Mesendoderm (in vitro differentiated cells): Measurements from ENCODE around the gene LRP1.
A peak's percentile ranks its signal among the peaks of the same experiment; 100 is the strongest.

Experiments
- DNase-seq: peaks from one replicate; pipeline ENCODE4 v3.0.0; 2013
- H2AK5ac ChIP-seq: 2 replicates; pipeline ENCODE4 v1.6.1; 2013; ENCODE audit warnings: low read length, inconsistent platforms
- H2BK120ac ChIP-seq: 2 replicates; pipeline ENCODE4 v1.6.1; 2013; ENCODE audit warnings: low read depth, mild to moderate bottlenecking, low read length, moderate library complexity, mixed read lengths
- H2BK15ac ChIP-seq: replicated peaks from 2 replicates; pipeline ENCODE4 v1.6.1; 2013; ENCODE audit warnings: low read depth, mild to moderate bottlenecking, moderate library complexity
- H2BK5ac ChIP-seq: 2 replicates; pipeline ENCODE4 v1.6.1; 2013; ENCODE audit warnings: low read length, inconsistent platforms
- H3K18ac ChIP-seq: 2 replicates; pipeline ENCODE4 v1.6.1; 2013; ENCODE audit warnings: mild to moderate bottlenecking, low read length, mixed read lengths
- H3K23ac ChIP-seq: one replicate; pipeline ENCODE4 v1.6.1; 2013; ENCODE audit warnings: low read length
- H3K27ac ChIP-seq: 2 replicates; pipeline ENCODE4 v1.5.1; 2013; ENCODE audit warnings: low read depth, mild to moderate bottlenecking, inconsistent platforms, low read length, moderate library complexity
- H3K27me3 ChIP-seq: 2 replicates; pipeline ENCODE4 v1.6.1; 2013; ENCODE audit warnings: low read length, control low read depth, mild to moderate bottlenecking, inconsistent platforms; ENCODE audit not compliant: insufficient read depth, poor library complexity
- H3K36me3 ChIP-seq: 2 replicates; pipeline ENCODE4 v1.6.1; 2013; ENCODE audit warnings: low read length, inconsistent platforms; ENCODE audit not compliant: control insufficient read depth, insufficient read depth
- H3K4ac ChIP-seq: one replicate; pipeline ENCODE4 v1.6.1; 2013; ENCODE audit warnings: low read depth, mild to moderate bottlenecking, low read length, moderate library complexity
- H3K4me1 ChIP-seq: 2 replicates; pipeline ENCODE4 v1.6.1; 2013; ENCODE audit warnings: low read depth, low read length, inconsistent platforms; ENCODE audit not compliant: control insufficient read depth
- H3K4me2 ChIP-seq: 2 replicates; pipeline ENCODE4 v1.6.1; 2013; ENCODE audit warnings: low read length
- H3K4me3 ChIP-seq: 2 replicates; pipeline ENCODE4 v1.5.1; 2013; ENCODE audit warnings: mild to moderate bottlenecking, low read length
- H3K56ac ChIP-seq: one replicate; pipeline ENCODE4 v1.6.1; 2013; ENCODE audit warnings: low read length
- H3K79me1 ChIP-seq: 2 replicates; pipeline ENCODE4 v1.6.1; 2013; ENCODE audit warnings: low read length, inconsistent platforms
- H3K79me2 ChIP-seq: 2 replicates; pipeline ENCODE4 v1.6.1; 2013; ENCODE audit warnings: mild to moderate bottlenecking, low read length; ENCODE audit not compliant: control insufficient read depth, insufficient read depth
- H3K9ac ChIP-seq: 2 replicates; pipeline ENCODE4 v1.6.1; 2013; ENCODE audit warnings: low read length, inconsistent platforms
- H4K5ac ChIP-seq: one replicate; pipeline ENCODE4 v1.6.1; 2013; ENCODE audit warnings: low read length
- H4K8ac ChIP-seq: one replicate; pipeline ENCODE4 v1.6.1; 2013; ENCODE audit warnings: low read depth, mild to moderate bottlenecking, control low read depth, low read length, moderate library complexity
- WGBS: extraction: QIAGEN DNeasy Blood & Tissue Kit; methylation state at CpG from one replicate; pipeline ENCODE4 v1.1.7; 2013; ENCODE audit warnings: low lambda C conversion rate, missing lambda C conversion rate; ENCODE audit not compliant: insufficient coverage; ENCODE audit errors: extremely low coverage; 5-methylcytosine and 5-hydroxymethylcytosine counted together

The LRP1 gene

DNA sequence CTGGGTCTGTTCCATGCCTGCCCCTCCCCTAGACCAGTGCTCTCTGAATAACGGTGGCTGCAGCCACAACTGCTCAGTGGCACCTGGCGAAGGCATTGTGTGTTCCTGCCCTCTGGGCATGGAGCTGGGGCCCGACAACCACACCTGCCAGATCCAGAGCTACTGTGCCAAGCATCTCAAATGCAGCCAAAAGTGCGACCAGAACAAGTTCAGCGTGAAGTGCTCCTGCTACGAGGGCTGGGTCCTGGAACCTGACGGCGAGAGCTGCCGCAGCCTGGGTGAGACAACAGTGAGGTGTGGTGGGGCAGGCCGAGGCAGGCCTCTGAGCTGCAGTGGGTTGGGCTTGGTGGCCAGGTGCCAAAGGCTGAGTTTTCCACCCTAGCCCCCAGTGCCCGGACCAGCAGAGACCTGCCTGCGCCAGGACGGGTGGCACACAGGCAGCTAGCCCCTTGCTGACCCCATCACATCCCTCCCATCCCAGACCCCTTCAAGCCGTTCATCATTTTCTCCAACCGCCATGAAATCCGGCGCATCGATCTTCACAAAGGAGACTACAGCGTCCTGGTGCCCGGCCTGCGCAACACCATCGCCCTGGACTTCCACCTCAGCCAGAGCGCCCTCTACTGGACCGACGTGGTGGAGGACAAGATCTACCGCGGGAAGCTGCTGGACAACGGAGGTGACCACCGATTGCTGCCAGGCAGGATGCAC lies 47.3 kb downstream of the LRP1 start:
- Histone ChIP-seq H3K18ac (no peak overlapping the region), H3K4ac (no peak overlapping the region), H3K4me1 (no peaks in the 10 kb centered on the region), H2BK5ac (no peak overlapping the region), H3K56ac (no peak overlapping the region), H3K27me3 (no peaks in the 10 kb centered on the region), H2BK15ac (no peak overlapping the region), H3K9ac (no peak overlapping the region), H3K79me1 (no peaks in the 10 kb centered on the region), H2BK120ac (no peak overlapping the region), H3K4me2 (no peak overlapping the region), H3K36me3 (peaks cover 24% of the 10 kb centered on the region), H3K4me3 (no peak overlapping the region), H3K23ac (no peak overlapping the region), H2AK5ac (no peak overlapping the region), H4K8ac (no peak overlapping the region), H3K27ac (no peak overlapping the region), H4K5ac (no peak overlapping the region), H3K79me2 (no peaks in the 10 kb centered on the region)
- WGBS: no CpG with 5 or more reads among the region's 29 CpGs
- DNase-seq: peak; percentile 75

- no peak overlapping the region for H4K8ac ChIP-seq
- no peak overlapping the region for H3K23ac ChIP-seq
- H3K4me1 ChIP-seq: peaks cover 2% of the 10 kb centered on the region
- no peak overlapping the region for H2BK5ac ChIP-seq
- no peaks in the 10 kb centered on the region for H3K27me3 ChIP-seq
- H3K27ac ChIP-seq: no peak overlapping the region
- peaks cover 25% of the 10 kb centered on the region for H3K36me3 ChIP-seq
- no peak overlapping the region for H2BK15ac ChIP-seq
- no peak overlapping the region for H3K56ac ChIP-seq
- no peak for DNase-seq
- H3K4me2 ChIP-seq: no peak overlapping the region
- H3K4me3 ChIP-seq: no peak overlapping the region
- no peak overlapping the region for H2AK5ac ChIP-seq
- no CpG with 5 or more reads among the region's 9 CpGs for WGBS
- H3K4ac ChIP-seq: no peak overlapping the region
- H3K9ac ChIP-seq: no peak overlapping the region
- H3K79me2 ChIP-seq: no peaks in the 10 kb centered on the region
- no peak overlapping the region for H3K18ac ChIP-seq
- H2BK120ac ChIP-seq: no peak overlapping the region
- no peaks in the 10 kb centered on the region for H3K79me1 ChIP-seq
- H4K5ac ChIP-seq: no peak overlapping the region
These were observed 47.8 kb downstream of the LRP1 start for GRCh38 chr12:57176139-57176477.

DNA sequence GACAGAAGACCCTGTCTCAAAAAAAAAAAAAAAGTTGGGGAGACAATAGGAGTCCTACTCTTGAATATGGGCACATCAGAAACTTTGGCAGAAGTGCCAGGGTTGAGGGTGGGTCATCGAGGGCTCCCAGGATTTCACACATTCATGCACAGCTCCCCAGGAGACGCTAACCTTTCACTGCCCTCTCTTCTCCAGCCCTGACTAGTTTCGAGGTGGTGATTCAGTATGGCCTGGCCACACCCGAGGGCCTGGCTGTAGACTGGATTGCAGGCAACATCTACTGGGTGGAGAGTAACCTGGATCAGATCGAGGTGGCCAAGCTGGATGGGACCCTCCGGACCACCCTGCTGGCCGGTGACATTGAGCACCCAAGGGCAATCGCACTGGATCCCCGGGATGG lies 48.6 kb downstream of the LRP1 start:
- Histone ChIP-seq H4K5ac (no peak overlapping the region), H3K56ac (no peak overlapping the region), H3K79me1 (no peaks in the 10 kb centered on the region), H3K23ac (no peak overlapping the region), H3K9ac (no peak overlapping the region), H3K27me3 (no peaks in the 10 kb centered on the region), H4K8ac (no peak overlapping the region), H3K79me2 (no peaks in the 10 kb centered on the region), H2BK15ac (no peak overlapping the region), H2BK120ac (no peak overlapping the region), H3K4me1 (peaks cover 3% of the 10 kb centered on the region), H3K4me3 (no peak overlapping the region), H3K18ac (no peak overlapping the region), H2AK5ac (no peak overlapping the region), H3K36me3 (peaks cover 25% of the 10 kb centered on the region), H2BK5ac (no peak overlapping the region), H3K4ac (no peak overlapping the region), H3K27ac (no peak overlapping the region), H3K4me2 (no peak overlapping the region)
- WGBS: no CpG with 5 or more reads among the region's 9 CpGs
- DNase-seq: no peak

DNA sequence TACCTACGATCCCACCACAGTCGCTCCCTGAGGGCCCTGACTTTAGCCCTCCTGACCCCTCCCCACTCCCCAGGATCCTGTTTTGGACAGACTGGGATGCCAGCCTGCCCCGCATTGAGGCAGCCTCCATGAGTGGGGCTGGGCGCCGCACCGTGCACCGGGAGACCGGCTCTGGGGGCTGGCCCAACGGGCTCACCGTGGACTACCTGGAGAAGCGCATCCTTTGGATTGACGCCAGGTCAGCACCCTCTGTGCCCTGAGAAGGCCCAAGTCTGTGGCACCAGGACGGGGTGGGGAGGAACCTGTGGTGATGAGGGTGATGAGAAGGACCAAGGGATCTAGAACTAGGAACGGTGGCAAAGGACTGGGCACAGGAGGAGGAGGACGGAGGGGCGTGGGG lies 49.1 kb downstream of the LRP1 start:
- WGBS: no CpG with 5 or more reads among the region's 16 CpGs
- Histone ChIP-seq H4K8ac (no peak overlapping the region), H3K9ac (no peak overlapping the region), H2BK5ac (no peak overlapping the region), H3K36me3 (peaks cover 25% of the 10 kb centered on the region), H3K18ac (no peak overlapping the region), H2AK5ac (no peak overlapping the region), H3K27me3 (no peaks in the 10 kb centered on the region), H3K56ac (no peak overlapping the region), H3K4me2 (no peak overlapping the region), H2BK120ac (no peak overlapping the region), H2BK15ac (no peak overlapping the region), H3K79me2 (no peaks in the 10 kb centered on the region), H3K23ac (no peak overlapping the region), H3K27ac (no peak overlapping the region), H3K4ac (no peak overlapping the region), H3K4me3 (no peak overlapping the region), H3K79me1 (no peaks in the 10 kb centered on the region), H4K5ac (no peak overlapping the region), H3K4me1 (peaks cover 3% of the 10 kb centered on the region)
- no peak for DNase-seq

GRCh38 chr12:57178213-57178612 lies 49.9 kb downstream of the LRP1 start:
- H3K79me2 ChIP-seq: no peaks in the 10 kb centered on the region
- H3K9ac ChIP-seq: no peak overlapping the region
- no peak overlapping the region for H2BK5ac ChIP-seq
- H3K4me3 ChIP-seq: no peak overlapping the region
- no peak overlapping the region for H3K23ac ChIP-seq
- H2BK120ac ChIP-seq: no peak overlapping the region
- no peak overlapping the region for H3K4me2 ChIP-seq
- H2AK5ac ChIP-seq: no peak overlapping the region
- H3K36me3 ChIP-seq: peaks cover 25% of the 10 kb centered on the region
- no peak overlapping the region for H3K18ac ChIP-seq
- no peaks in the 10 kb centered on the region for H3K27me3 ChIP-seq
- H3K4me1 ChIP-seq: peaks cover 3% of the 10 kb centered on the region
- no peak overlapping the region for H3K56ac ChIP-seq
- no peak overlapping the region for H4K5ac ChIP-seq
- H2BK15ac ChIP-seq: no peak overlapping the region
- H3K4ac ChIP-seq: no peak overlapping the region
- H3K79me1 ChIP-seq: no peaks in the 10 kb centered on the region
- no CpG with 5 or more reads among the region's 14 CpGs for WGBS
- no peak overlapping the region for H3K27ac ChIP-seq
- H4K8ac ChIP-seq: no peak overlapping the region
- peak; percentile 16 for DNase-seq
